Right lobe of liver (tissue), 4 donors: ENCODE data around the gene ATF4.

Experiments used
- CTCF ChIP-seq, 4 donors: fragments of 200-600 bp in 3 of 4; fragments of 450-650 bp in 1 of 4; IDR thresholded peaks; one replicate each; pipeline versions ENCODE4 v1.5.1 to v1.8.0; 2016 to 2022; ENCODE audit warnings: antibody characterized with exemption in 4 of 4, mild to moderate bottlenecking in 2 of 4
- POLR2A ChIP-seq: fragments of 450-650 bp; IDR thresholded peaks from one replicate; pipeline ENCODE4 v1.6.1; 2017; ENCODE audit warnings: antibody characterized with exemption, mild to moderate bottlenecking
- donor health status: DM: no; HTN: no; CAD: no.
- donor health status: DM: no; HTN: no; CAD: no.
- donor health status: DM: no; HTN: yes; CAD: no.

GRCh38 chr22:39488563-39489083 is 31.7 kb upstream of the ATF4 start:
- no peak for TF ChIP-seq CTCF (IDR thresholded peaks at IDR 0.05)
- TF ChIP-seq POLR2A = no peak
